ENCODE measurements around the gene TMEM72. TPM values are rescaled to one million over a fixed set of nuclear protein-coding genes. Genes with fewer than 3 reads are reported as not detected.

TMEM72 gene
- total and polyA plus RNA-seq, 2 of the 13 experiments (the other 11 are each of a cell fraction or from before 2014, with no cell fraction given) = 0.04 TPM; not detected in 1

DNA sequence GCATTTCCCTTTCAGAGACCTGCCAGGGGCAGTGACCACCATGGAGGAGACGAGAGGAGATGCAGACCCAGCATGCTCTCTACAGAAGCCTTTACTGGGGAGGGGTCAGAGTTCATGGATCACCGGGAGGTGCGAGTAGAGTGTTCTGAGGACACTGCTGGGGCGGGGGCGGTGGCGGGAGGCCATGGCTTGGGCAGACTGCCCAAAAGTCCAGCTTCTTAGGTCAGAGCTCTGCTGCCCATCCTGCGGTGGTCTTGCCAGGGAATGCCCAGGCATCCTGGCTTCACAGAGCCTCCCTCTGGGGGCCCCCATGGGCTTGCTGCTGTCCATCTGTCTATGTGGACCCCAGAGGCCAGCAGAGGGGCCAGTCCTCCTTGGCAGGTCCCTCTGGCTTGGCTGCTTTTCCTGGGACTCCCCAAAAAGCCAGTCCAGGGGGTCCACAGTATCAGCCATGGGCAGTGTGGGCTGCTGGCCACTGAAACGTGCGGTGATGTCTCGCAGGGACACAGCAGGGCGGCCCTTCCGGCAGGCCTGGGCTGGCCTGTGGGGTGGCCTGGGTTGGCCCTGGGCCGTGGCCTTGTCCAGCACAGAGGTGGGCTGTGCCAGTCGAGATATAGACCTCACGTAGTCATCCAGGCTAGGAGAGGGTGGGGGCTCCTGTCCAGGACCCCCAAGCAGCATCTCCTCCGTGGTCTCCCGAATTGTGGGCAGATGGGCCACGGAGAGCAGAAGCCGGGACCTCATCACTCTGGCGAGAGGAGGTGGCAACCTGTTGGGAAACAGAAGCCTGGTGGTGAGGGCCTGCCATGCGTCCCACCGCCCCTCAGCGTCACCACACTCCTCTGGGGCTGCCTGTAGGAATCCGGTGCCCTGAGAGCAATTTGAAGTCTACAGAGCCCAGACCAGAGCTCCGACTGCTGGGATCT lies 66.4 kb downstream of the TMEM72 start (continued):
- TF ChIP-seq SRF (IDR thresholded peaks at IDR 0.05; ENCODE audit: low read depth, low read length) (no peak), ZNF235 (CRISPR knock-in tag; IDR thresholded peaks at IDR 0.05; ENCODE audit: borderline replicate concordance) (no peak), MAFK (conservative IDR thresholded peaks at IDR 0.05 in 1 of 2, IDR thresholded peaks at IDR 0.05 in 1 of 2; ENCODE audit: low read length in 2 of 2) (no peak), ZNF775 (CRISPR knock-in tag; IDR thresholded peaks at IDR 0.05; ENCODE audit: borderline replicate concordance) (no peak), SUZ12 (IDR thresholded peaks at IDR 0.05; ENCODE audit: low read depth, low read length) (no peak), KLF12 (CRISPR knock-in tag; IDR thresholded peaks at IDR 0.05; ENCODE audit: borderline replicate concordance) (peak; percentile 43; the same call in 1 of the 2 replicates), TBX2 (CRISPR knock-in tag; IDR thresholded peaks at IDR 0.05; ENCODE audit: borderline replicate concordance) (peak; percentile 56; the same call in 1 of the 2 replicates), ZNF510 (CRISPR knock-in tag; IDR thresholded peaks at IDR 0.05; ENCODE audit: low read depth) (0 out of 2 replicates have a peak, but pooled peaks have one; percentile 6), DDIT3 (CRISPR knock-in tag; IDR thresholded peaks at IDR 0.05) (no peak), ZNF251 (CRISPR knock-in tag; IDR thresholded peaks at IDR 0.05) (no peak), ZNF350 (CRISPR knock-in tag; IDR thresholded peaks at IDR 0.05; ENCODE audit: borderline replicate concordance, low read depth) (peak; percentile 16; the same call in 1 of the 2 replicates), FOXP1 (IDR thresholded peaks at IDR 0.05) (no peak), FOXP1 (CRISPR knock-in tag; IDR thresholded peaks at IDR 0.05) (no peak), HNF4A (CRISPR knock-in tag; IDR thresholded peaks at IDR 0.05) (0 out of 2 replicates have a peak, but pooled peaks have one; percentile 13)
- TF ChIP-seq, protein P1, sequence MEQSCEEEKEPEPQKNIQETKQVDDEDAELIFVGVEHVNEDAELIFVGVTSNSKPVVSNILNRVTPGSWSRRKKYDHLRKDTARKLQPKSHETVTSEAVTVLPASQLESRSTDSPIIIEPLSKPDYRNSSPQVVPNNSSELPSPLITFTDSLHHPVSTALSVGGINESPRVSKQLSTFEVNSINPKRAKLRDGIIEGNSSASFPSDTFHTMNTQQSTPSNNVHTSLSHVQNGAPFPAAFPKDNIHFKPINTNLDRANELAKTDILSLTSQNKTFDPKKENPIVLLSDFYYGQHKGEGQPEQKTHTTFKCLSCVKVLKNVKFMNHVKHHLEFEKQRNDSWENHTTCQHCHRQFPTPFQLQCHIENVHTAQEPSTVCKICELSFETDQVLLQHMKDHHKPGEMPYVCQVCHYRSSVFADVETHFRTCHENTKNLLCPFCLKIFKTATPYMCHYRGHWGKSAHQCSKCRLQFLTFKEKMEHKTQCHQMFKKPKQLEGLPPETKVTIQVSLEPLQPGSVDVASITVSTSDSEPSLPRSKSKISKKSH (CRISPR knock-in tag; IDR thresholded peaks at IDR 0.05; ENCODE audit: borderline replicate concordance) = peak; percentile 32; the same call in 1 of the 2 replicates
- TF ChIP-seq, protein P2, sequence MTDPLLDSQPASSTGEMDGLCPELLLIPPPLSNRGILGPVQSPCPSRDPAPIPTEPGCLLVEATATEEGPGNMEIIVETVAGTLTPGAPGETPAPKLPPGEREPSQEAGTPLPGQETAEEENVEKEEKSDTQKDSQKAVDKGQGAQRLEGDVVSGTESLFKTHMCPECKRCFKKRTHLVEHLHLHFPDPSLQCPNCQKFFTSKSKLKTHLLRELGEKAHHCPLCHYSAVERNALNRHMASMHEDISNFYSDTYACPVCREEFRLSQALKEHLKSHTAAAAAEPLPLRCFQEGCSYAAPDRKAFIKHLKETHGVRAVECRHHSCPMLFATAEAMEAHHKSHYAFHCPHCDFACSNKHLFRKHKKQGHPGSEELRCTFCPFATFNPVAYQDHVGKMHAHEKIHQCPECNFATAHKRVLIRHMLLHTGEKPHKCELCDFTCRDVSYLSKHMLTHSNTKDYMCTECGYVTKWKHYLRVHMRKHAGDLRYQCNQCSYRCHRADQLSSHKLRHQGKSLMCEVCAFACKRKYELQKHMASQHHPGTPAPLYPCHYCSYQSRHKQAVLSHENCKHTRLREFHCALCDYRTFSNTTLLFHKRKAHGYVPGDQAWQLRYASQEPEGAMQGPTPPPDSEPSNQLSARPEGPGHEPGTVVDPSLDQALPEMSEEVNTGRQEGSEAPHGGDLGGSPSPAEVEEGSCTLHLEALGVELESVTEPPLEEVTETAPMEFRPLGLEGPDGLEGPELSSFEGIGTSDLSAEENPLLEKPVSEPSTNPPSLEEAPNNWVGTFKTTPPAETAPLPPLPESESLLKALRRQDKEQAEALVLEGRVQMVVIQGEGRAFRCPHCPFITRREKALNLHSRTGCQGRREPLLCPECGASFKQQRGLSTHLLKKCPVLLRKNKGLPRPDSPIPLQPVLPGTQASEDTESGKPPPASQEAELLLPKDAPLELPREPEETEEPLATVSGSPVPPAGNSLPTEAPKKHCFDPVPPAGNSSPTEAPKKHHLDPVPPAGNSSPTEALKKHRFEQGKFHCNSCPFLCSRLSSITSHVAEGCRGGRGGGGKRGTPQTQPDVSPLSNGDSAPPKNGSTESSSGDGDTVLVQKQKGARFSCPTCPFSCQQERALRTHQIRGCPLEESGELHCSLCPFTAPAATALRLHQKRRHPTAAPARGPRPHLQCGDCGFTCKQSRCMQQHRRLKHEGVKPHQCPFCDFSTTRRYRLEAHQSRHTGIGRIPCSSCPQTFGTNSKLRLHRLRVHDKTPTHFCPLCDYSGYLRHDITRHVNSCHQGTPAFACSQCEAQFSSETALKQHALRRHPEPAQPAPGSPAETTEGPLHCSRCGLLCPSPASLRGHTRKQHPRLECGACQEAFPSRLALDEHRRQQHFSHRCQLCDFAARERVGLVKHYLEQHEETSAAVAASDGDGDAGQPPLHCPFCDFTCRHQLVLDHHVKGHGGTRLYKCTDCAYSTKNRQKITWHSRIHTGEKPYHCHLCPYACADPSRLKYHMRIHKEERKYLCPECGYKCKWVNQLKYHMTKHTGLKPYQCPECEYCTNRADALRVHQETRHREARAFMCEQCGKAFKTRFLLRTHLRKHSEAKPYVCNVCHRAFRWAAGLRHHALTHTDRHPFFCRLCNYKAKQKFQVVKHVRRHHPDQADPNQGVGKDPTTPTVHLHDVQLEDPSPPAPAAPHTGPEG (CRISPR knock-in tag; IDR thresholded peaks at IDR 0.05) = no peak; the same call in 1 of the 2 replicates
- TF ChIP-seq, protein P3, sequence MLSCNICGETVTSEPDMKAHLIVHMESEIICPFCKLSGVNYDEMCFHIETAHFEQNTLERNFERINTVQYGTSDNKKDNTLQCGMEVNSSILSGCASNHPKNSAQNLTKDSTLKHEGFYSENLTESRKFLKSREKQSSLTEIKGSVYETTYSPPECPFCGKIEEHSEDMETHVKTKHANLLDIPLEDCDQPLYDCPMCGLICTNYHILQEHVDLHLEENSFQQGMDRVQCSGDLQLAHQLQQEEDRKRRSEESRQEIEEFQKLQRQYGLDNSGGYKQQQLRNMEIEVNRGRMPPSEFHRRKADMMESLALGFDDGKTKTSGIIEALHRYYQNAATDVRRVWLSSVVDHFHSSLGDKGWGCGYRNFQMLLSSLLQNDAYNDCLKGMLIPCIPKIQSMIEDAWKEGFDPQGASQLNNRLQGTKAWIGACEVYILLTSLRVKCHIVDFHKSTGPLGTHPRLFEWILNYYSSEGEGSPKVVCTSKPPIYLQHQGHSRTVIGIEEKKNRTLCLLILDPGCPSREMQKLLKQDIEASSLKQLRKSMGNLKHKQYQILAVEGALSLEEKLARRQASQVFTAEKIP (CRISPR knock-in tag; IDR thresholded peaks at IDR 0.05; ENCODE audit: borderline replicate concordance) = no peak
- TF ChIP-seq, protein P4, sequence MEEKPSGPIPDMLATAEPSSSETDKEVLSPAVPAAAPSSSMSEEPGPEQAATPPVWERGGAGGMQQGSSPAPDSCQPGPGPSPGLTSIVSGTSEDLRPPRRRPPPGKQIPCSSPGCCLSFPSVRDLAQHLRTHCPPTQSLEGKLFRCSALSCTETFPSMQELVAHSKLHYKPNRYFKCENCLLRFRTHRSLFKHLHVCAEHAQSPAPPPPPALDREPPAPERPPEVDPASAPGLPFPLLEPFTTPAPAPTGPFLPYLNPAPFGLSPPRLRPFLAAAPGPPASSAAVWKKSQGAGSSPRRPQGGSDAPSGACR (CRISPR knock-in tag; IDR thresholded peaks at IDR 0.05) = 0 out of 2 replicates have a peak, but pooled peaks have one; percentile 12
